ENCODE results near the gene MIDN.

Gene MIDN

GRCh38 chr19:1281569-1282287 lies 33.3 kb downstream of the MIDN start:
- ATAC-seq, result no peak
- no peak overlapping the region for H3K27ac Mint-ChIP-seq
- H3K4me1 Mint-ChIP-seq, result peaks cover 43% of the 10 kb centered on the region
- H3K36me3 Mint-ChIP-seq, result peaks cover 30% of the 10 kb centered on the region
- no peak overlapping the region for H3K4me3 Mint-ChIP-seq
- H3K27me3 Mint-ChIP-seq, result peaks cover 45% of the 10 kb centered on the region
- H3K9me3 Mint-ChIP-seq, result no peaks in the 10 kb centered on the region

GRCh38 chr19:1282588-1283206 lies 34.3 kb downstream of the MIDN start:
- ATAC-seq, result no peak
- Mint-ChIP-seq H3K36me3 (peaks cover 26% of the 10 kb centered on the region), H3K27me3 (peaks cover 52% of the 10 kb centered on the region), H3K4me3 (no peak overlapping the region), H3K9me3 (no peaks in the 10 kb centered on the region), H3K27ac (no peak overlapping the region), H3K4me1 (peaks cover 39% of the 10 kb centered on the region)

- no peak for ATAC-seq
- Mint-ChIP-seq H3K36me3 (peaks cover 20% of the 10 kb centered on the region), H3K4me3 (no peak overlapping the region), H3K27ac (no peak overlapping the region), H3K27me3 (peaks cover 59% of the 10 kb centered on the region), H3K4me1 (peaks cover 33% of the 10 kb centered on the region), H3K9me3 (no peaks in the 10 kb centered on the region)
Observed at GRCh38 chr19:1283207-1283916, 35.0 kb downstream of the MIDN start.

- H3K4me3 Mint-ChIP-seq, result no peak overlapping the region
- no peaks in the 10 kb centered on the region for H3K9me3 Mint-ChIP-seq
- ATAC-seq, result no peak
- H3K27ac Mint-ChIP-seq, result no peak overlapping the region
- peaks cover 33% of the 10 kb centered on the region for H3K4me1 Mint-ChIP-seq
- H3K36me3 Mint-ChIP-seq, result peaks cover 18% of the 10 kb centered on the region
- H3K27me3 Mint-ChIP-seq, result peaks cover 60% of the 10 kb centered on the region
Observed at GRCh38 chr19:1283917-1284292, 35.5 kb downstream of the MIDN start.

- Mint-ChIP-seq H3K36me3 (peaks cover 13% of the 10 kb centered on the region), H3K4me1 (peaks cover 32% of the 10 kb centered on the region), H3K4me3 (peak overlapping the region; percentile 58), H3K27me3 (peaks cover 65% of the 10 kb centered on the region), H3K27ac (no peak overlapping the region), H3K9me3 (no peaks in the 10 kb centered on the region)
- no peak for ATAC-seq
Observed at GRCh38 chr19:1284293-1284978, 36.1 kb downstream of the MIDN start.

GRCh38 chr19:1284979-1285736 lies 36.8 kb downstream of the MIDN start:
- Mint-ChIP-seq H3K9me3 (no peaks in the 10 kb centered on the region), H3K27me3 (peaks cover 72% of the 10 kb centered on the region), H3K27ac (no peak overlapping the region), H3K4me1 (peaks cover 24% of the 10 kb centered on the region), H3K4me3 (peak overlapping the region; percentile 58), H3K36me3 (peaks cover 5% of the 10 kb centered on the region)
- ATAC-seq, result no peak

- Mint-ChIP-seq H3K27me3 (peaks cover 79% of the 10 kb centered on the region), H3K9me3 (no peaks in the 10 kb centered on the region)
Observed at GRCh38 chr19:1285737-1286360, 37.5 kb downstream of the MIDN start, which contains the start of gene EFNA2. Gene EFNA2 (plus strand): TSS chr19:1285873. CDS start chr19:1286169, 296 bp downstream.

GRCh38 chr19:1286487-1287353 lies 38.3 kb downstream of the MIDN start:
- H3K4me3 Mint-ChIP-seq, result peak overlapping the region; percentile 76
- no peaks in the 10 kb centered on the region for H3K9me3 Mint-ChIP-seq
- no peaks in the 10 kb centered on the region for H3K36me3 Mint-ChIP-seq
- H3K27me3 Mint-ChIP-seq, result peaks cover 83% of the 10 kb centered on the region
- H3K4me1 Mint-ChIP-seq, result peaks cover 28% of the 10 kb centered on the region
- no peak overlapping the region for H3K27ac Mint-ChIP-seq
- no peak for ATAC-seq

More at GRCh38 chr19:1285737-1286360, 37.5 kb downstream of the MIDN start, which contains the start of gene EFNA2:
- H3K4me1 Mint-ChIP-seq, result peaks cover 21% of the 10 kb centered on the region
- H3K4me3 Mint-ChIP-seq, result peak within 1 kb of the TSS; percentile 76
- H3K36me3 Mint-ChIP-seq, result no peaks in the 10 kb centered on the region
- no peak for ATAC-seq
- no peak within 1 kb of the TSS for H3K27ac Mint-ChIP-seq

GRCh38 chr19:1287354-1288225 lies 39.2 kb downstream of the MIDN start:
- ATAC-seq, result no peak
- peaks cover 37% of the 10 kb centered on the region for H3K4me1 Mint-ChIP-seq
- H3K9me3 Mint-ChIP-seq, result no peaks in the 10 kb centered on the region
- H3K27me3 Mint-ChIP-seq, result peaks cover 87% of the 10 kb centered on the region
- peak overlapping the region; percentile 39 for H3K4me3 Mint-ChIP-seq
- no peak overlapping the region for H3K27ac Mint-ChIP-seq
- no peaks in the 10 kb centered on the region for H3K36me3 Mint-ChIP-seq

GRCh38 chr19:1288226-1288612 lies 39.8 kb downstream of the MIDN start:
- Mint-ChIP-seq H3K27me3 (peaks cover 87% of the 10 kb centered on the region), H3K4me3 (no peak overlapping the region), H3K36me3 (no peaks in the 10 kb centered on the region), H3K9me3 (no peaks in the 10 kb centered on the region), H3K4me1 (peaks cover 41% of the 10 kb centered on the region), H3K27ac (no peak overlapping the region)
- no peak for ATAC-seq

- H3K36me3 Mint-ChIP-seq, result no peaks in the 10 kb centered on the region
- ATAC-seq, result peak; percentile 5
- H3K4me1 Mint-ChIP-seq, result peaks cover 44% of the 10 kb centered on the region
- H3K4me3 Mint-ChIP-seq, result no peak overlapping the region
- H3K27ac Mint-ChIP-seq, result no peak overlapping the region
- peaks cover 87% of the 10 kb centered on the region for H3K27me3 Mint-ChIP-seq
- no peaks in the 10 kb centered on the region for H3K9me3 Mint-ChIP-seq
Observed at GRCh38 chr19:1288833-1289685, 40.7 kb downstream of the MIDN start.

GRCh38 chr19:1289686-1290025 lies 41.3 kb downstream of the MIDN start:
- H3K27ac Mint-ChIP-seq, result no peak overlapping the region
- ATAC-seq, result no peak
- H3K4me3 Mint-ChIP-seq, result no peak overlapping the region
- H3K9me3 Mint-ChIP-seq, result no peaks in the 10 kb centered on the region
- peaks cover 44% of the 10 kb centered on the region for H3K4me1 Mint-ChIP-seq
- H3K36me3 Mint-ChIP-seq, result no peaks in the 10 kb centered on the region
- H3K27me3 Mint-ChIP-seq, result peaks cover 87% of the 10 kb centered on the region

Data from stimulated activated memory B cell treated with anti-CD40 and anti-IgM and Interleukin-4, amounts not matched to agents 10 μg/mL and 1 μg/mL and 100 μg/mL, for 72 hours (primary cell).